GM19455 (cell line): ENCODE results near the gene SMYD3.
"Not testable (repeated sequence)": the region's sequence is repeated elsewhere in the genome, so short reads cannot be mapped to it uniquely, and the experiment has no call there.

ENCODE experiments used
- ATAC-seq: cut with Tn5 transposase; IDR thresholded peaks from one replicate; pipeline ENCODE4 v1.9.1; 2021; ENCODE audit not compliant: unreplicated experiment

SMYD3 gene

DNA sequence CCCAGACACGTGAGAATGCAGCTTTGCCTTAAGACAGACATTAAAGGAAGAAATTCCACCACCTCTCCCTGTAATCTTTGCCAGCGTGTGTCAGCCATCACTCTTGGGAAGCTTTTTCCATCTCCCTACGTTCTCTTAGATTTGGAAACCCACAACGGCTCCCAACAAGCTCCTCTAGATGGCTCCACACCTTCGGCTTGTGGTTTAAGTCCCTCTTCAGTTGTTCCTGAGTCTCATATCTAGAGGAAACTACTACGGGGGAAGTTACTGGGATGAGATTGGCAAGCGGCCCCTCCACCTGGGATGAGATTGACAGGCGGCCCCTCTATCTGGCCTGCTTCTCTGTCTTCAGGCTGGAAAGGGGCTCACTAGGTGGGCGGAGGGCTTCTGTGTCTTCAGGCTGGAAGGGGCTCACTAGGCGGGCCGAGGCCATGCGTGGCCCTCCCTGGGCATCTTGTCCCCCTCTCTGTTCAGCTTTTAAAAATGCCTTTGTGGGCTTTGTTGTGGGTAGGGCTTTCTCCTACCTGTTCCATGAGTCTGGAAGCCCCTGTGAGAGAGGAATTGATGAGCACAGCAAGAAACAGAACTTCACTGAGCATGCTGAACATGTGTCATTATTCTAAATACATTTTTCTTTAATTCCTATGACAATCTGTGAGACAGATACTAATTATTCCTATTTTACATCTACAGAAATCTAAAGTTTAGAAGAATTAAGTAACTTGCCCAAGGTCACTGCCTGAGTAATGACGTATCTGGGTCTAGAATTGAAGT is 681.8 kb downstream of the SMYD3 start:
- no peak for ATAC-seq

DNA sequence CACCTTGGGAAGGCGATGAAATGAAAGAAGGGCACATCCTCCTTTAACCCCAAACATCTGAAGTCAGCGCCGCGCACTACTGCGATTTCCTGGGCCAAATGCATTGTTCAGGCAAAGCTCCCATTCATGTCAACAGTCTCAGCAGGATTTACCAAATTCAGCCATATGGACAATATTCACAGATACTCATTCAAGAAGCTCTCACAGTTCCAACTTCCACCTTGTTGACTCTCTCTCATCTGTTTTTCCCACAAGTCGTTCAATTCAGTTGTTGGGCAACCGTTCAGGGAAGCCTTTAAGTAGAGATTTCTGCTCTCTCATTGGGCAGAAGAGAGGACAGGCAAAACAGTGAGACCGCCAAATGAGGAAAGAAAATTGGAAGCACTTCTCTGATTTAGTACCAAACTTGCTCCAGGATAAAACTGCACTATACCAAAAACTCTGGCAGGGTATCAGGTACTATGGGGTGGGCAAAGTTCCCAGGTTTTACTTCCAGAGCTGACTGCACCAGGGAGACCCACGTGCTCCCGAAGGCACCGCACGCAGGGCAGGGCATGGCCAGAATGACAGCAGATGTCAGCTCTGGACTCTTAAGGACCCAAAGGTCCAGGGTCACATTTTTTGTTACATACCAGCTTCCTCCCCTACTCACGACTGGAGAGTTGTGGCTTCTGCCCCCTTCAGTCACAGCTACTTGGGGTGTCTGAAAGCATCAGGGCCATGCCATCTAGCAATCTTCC is 683.5 kb downstream of the SMYD3 start:
- no peak for ATAC-seq

DNA sequence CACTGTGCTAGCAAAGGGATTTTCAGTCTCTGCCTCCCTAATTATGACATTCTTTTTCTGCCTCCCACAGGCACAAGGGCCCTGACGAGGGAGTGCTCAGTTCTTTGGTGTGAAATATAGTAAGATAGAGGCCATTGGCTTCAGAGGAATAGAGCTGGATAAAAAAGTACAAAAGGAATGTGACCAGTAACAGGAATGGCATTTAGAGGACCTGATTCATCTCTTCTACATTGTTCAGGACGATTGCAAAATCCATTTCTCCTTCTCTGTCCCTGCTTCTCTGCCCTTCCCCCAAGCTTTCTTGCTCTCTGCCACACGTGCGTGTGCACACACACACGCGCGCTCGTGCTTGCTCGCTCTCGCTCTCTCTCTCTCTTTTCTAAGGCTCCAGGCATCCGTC is 684.1 kb downstream of the SMYD3 start:
- no peak for ATAC-seq

DNA sequence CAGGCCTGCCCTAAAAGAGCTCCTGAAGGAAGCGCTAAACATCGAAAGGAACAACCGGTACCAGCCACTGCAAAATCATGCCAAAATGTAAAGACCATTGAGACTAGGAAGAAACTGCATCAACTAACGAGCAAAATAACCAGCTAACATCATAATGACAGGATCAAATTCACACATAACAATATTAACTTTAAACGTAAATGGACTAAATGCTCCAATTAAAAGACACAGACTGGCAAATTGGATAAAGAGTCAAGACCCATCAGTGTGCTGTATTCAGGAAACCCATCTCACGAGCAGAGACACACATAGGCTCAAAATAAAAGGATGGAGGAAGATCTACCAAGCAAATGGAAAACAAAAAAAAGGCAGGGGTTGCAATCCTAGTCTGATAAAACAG is 688.7 kb downstream of the SMYD3 start:
- not testable (repeated sequence) for ATAC-seq

DNA sequence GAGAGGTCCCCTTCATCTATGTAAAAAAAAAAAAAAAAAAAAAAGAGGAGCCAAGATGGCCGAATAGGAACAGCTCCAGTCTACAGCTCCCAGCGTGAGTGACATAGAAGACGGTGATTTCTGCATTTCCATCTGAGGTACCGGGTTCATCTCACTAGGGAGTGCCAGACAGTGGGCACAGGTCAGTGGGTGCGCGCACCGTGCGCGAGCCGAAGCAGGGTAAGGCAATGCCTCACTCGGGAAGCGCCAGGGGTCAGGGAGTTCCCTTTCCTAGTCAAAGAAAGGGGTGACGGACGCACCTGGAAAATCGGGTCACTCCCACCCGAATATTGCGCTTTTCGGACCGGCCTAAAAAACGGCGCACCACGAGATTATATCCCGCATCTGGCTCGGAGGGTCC is 690.6 kb downstream of the SMYD3 start:
- ATAC-seq = not testable (repeated sequence)

DNA sequence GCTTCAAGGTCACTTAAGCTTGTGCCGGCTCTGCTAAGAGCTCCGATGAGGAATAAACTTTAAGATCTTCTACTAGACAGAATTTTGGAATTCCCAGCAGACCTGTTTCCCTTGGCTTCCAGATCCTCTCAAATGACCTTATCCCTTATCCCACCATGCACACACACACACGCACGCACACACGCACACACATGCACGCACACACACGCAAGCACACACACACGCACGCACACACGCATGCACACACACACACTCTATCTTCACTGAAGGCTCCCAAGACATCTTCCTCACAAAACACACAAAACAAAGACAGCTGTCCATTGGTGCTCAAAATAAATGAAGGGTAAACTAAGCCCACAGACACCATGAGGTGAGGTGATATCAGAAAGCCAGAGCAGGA is 692.4 kb downstream of the SMYD3 start:
- no peak for ATAC-seq

DNA sequence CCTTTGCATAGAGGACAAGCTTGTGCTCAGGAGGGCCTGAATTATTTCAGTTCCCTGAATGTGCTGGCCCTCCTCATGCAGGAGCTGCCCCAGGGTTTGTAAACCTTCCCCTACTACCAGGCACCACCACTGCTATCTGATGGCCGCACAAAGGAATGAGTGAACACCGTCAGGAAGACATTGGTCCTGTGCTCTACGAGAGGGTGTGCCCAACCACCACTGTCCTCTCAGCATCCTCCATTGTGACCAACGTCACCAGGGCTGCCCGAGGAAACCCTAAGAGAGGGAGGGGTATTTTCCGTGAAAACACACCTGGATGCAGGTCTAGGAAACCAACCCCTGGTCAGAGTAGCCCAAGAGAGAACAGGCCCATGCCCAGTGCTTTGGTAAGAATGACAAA is 694.8 kb downstream of the SMYD3 start:
- ATAC-seq = no peak

DNA sequence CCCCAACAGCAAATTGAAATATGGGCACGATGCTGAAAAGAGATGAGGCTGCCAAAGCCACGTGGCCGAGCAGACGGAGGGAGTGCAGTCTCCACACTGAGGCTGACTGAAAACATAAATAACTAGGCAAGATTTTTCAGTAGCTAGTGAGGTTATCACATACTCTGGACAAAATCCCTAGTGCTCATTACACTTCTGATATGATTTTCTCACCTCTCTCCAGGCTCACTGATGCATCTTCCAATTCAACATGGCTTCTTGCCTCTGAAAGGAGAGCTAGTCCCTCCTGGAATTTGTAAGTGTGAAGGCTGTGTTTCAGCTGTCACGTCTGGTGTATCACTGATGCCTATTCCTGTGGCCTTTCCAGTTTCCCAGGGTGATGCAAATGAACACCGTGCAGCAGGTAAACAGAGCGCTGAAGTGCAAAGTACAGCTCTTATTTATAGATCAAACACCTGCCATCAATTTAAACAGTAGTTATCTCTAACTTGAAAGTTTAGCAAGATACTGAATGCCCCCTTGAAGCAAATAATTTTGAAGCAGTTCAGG is 696.2 kb downstream of the SMYD3 start:
- no peak for ATAC-seq

DNA sequence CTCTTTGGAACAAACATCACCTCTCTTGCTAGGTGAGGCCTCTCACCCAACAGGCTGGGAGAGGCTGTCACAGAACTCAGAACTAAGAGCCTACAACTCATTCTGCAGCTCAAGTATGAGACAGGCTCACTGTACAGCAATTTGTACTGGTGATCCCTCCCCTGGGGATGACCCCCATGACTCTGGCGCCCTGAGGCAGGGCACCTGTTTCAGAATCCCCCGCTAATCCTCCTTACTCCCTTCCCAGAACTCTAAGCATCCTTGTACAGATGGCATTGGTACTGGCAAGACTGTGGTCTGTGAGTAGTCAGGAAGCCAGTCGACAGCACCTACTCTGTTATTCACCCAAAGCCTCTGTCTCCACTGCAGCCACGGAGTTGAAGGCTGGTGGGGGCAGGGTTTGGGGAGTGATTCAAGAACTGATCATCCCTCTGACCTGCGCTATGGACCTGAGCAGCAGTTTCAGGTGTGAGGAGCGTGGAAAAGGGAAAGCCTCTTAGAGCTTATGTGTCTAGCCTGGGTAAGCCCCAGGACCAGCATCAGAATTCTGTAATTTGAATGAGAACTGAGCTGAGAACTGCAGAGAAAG is 696.8 kb downstream of the SMYD3 start:
- ATAC-seq = no peak

DNA sequence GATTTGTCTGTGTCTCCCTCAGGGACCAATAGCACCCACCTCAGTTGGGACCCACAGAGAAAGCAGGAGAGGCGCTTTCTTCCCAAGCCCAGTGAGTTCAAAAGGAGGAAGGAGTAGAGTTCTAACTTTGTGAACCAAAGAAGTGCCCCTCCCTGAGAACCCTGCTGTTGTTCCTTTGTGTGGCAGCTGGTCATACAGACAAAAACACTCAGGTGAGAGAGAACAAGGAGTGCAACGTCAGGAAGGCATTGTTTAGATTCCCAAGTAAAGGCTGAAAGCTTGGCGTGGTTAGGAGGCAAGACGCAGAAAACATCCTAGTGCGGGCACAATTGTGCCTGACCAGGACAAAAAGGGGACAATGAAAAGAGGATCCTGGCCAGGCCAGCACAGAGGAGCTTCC is 697.7 kb downstream of the SMYD3 start:
- no peak for ATAC-seq

DNA sequence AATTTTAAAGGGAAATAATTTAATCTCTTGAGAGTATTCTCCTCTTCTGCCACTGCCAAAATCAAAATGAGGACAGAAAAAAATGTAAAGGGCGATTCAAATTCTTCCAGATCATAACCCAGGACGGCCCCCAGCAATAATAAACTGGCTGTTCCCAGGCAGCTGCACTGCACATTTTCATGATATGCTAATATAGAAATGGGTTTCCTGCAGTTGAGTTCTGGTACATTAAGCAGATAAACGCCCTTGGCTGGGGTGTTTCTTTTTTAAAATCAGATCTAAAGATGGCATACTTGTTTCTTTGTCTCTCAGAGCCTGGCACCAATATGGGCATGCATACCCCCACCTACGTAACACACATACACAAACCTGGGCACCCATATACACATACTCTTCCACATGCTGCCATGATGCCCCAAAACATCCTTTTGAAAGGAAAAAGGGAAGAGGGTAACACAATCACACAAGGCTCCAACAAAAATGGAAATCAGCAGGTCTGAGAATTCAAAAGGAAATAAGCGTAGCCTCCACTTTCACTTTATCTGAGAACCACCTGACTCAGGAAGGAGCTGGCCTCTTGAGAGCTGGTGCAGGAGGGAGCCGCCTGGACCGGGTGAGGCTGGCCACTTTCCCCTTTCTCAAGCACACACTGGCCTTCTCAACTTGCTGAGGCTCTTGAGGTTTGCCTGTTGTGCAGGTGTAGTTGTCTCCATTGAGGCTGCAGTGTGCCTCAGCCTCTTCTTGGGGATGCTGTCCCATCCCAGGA is 698.9 kb downstream of the SMYD3 start:
- no peak for ATAC-seq

DNA sequence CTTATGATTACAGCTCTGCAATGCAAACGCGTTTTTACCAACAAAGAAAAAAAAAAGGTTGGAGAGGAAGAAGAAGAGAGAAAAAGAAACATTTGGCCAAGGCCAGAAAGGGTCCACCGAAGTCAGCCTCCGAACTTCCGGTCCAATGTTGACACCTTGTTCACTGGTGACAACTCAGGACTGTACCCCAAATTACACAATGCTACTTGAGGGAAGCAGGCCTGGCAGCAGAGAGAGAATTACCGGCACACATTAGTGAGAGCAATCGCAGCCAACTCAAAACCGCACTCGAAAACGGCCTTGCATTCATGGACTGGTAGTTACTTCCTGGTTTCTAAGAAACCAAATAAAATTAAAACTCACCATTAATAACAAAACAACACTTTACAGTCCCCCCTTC is 699.8 kb downstream of the SMYD3 start:
- ATAC-seq = peak; percentile 85

DNA sequence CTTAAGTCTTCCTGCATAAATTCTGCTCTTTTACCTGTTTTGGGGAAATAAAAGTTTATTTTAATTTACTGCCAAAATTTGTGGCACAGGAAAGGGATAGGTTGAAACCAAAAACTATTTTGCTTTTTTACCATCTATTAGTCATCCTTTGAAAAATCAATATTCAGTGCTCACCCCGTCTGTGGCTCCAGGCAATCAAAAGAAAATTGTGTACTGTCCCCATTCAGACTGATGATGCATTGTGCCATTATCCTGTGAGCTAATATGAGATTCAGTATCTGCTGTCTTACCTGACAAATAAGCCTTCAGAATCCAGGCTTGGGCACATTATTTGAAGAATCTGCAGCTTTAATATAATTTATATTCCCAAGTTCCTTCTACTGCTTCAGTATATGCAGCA is 701.5 kb downstream of the SMYD3 start:
- ATAC-seq = no peak

DNA sequence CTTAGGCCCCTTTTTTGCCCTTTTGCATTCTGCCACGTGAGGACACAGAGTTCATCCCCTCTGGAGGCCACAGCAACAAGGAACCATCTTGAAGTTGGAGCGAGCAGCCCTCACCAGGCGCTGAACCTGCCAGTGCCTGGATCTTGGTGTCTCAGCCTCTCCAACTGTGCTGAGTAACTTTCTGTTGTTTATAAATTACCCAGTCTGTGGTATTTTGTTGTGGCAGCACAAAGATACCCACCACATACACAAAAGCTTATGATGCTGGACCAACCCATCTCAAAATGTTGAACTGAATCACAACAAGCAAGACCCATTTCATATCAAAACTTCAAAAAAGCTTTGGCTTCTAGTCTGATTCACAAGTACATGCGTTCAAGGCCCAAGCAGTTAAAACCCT is 702.4 kb downstream of the SMYD3 start:
- no peak for ATAC-seq

DNA sequence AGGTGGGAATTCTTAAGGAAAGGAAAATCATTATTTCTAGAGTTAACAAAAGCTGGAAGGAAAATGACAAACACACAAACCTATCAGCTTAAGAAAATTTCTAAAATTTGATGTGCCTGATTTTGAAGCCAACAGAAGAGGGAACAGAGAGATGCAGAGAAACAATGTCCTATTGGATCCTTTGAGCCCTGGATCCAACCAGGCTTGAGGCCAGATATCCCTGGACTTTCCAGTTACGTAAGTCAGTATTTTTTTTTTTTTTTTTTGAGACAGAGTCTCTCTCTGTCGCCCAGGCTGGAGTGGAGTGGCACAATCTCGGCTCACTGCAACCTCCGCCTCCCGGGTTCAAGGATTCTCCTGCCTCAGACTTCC is 703.4 kb downstream of the SMYD3 start:
- no peak for ATAC-seq

DNA sequence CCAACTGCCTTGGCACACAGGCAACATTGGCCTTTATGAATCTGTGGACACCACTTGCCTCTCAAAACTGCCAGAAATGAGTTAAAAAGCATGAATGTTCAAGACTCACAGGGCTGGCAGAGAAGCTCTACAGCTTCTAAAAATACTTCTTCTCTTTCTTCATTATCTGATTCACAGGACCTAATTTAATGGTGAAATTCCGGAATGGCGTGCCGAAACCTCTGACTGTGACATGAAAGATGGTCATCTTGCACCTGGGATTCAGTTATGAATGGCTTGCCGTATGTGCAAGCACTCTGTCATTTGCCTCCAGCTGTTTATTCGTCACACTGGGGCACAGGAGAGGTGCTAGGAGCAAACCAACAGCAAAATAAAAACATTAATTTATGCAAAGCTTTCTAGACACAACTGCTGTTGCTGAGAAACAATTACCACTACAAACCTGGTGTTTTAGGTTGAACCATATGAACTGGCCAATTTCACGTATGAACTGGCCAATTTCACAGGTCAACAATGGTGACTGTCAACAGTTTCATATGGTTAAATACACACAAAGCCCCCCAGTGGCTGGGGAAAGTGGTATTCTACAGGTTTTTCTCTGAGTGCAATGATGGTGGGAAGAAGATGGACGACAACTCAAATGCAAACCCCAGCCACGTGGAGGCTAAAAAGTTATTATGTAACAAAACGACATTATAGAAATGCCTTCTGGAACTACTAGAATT is 704.0 kb downstream of the SMYD3 start:
- ATAC-seq = no peak

DNA sequence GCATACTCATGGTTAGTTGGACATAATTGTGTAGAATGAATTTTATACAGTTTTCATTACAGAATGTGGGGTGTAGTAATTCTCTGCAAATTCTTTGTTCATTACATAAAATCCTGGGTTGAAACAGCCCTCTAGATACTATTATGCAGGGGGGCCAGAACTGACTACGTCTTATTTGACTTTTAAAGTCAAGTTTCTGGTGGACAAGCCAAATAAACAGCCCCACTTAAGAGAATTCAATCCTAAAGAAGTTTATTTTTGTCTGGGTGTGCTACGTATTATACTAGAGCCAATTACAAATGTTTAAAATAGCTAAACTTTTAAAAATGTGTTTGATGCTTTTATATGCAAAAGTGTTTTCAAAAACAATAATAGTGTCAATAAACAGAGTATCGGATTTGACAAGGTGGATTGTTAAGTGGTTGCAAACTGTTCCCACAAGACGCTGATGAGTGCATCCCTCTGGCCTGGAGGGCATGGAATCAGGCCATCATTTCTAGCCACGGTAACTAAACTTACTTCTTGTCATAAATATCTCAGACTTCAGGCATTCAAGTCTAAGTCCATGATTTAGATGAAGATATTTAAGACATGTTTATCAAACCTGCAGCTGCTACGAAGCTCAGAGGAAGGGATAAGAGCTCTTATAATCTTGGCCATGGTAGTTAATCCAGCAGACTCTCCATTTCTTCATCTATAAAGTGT is 706.0 kb downstream of the SMYD3 start:
- ATAC-seq = no peak

DNA sequence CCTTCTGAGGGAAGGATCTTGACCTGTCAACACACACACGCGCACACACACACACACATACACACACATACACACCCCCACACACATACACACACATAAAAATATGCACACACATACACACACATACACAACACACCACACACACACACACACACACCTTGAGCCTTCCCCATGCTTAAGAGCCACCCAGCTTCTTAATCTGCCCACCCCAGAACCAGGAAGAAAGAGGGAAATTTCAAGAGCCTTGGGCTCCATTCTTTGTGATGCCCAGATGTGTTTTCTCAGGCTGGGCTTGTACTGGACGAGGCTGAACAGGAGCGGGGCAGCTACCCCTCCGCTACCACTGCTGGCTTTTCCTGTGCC is 708.7 kb downstream of the SMYD3 start:
- ATAC-seq = no peak

DNA sequence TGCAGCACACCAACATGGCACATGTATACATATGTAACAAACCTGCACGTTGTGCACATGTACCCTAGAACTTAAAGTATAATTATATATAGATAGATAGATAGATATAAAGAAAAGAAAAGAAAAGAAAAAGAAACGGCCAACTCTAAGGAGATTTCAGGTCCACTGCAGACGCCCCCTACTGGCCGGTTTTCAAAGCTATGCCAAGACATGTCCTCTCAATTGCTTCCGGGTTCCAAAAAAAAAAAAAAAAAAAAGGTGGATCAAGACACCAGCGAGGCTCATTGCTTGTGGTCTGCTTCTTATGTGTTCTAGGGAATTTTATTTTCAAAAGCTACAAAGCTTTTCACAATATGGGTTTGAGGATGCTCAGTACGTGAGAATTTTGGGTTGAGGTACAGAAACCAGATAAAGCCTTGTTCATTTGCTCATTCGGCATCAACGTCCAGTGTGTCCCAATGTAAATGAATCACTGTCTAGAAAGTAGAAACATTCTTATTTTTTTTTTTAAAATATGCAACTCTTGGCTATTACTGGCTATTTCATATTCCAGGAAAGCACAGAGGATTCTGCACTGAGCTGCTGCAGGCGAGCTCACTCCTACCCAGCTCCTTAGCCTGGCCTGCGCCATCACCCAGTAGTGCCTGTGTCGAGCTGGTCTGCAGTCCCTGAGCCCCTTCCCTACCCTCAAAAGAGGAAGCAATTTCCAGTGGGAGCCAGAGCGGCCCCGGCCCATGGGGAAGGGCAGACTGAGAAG is 709.3 kb downstream of the SMYD3 start:
- ATAC-seq = no peak
